ENCODE data around the gene AGMAT.
"Not testable (repeated sequence)": the region's sequence is repeated elsewhere in the genome, so short reads cannot be mapped to it uniquely, and the experiment has no call there.

AGMAT gene

DNA sequence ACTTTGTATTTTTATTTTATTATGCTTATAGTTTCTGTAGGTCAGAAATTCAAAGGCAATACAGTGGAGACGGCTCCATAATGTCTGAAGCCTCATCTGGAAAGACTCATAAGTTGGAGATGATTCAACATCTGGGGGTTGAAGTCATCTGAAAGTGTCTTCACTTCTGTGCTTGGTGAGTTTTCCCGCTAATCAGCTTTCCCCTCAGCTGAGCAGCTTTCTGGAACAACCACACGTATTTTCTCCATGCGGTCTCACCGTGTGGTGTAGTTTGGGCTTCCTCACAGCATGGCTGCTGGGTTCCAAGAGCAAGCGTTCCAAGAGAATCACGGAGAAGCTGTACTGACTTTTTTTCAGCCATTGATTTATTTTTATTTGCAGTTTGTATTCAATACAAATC lies 24.8 kb upstream of the AGMAT start:
- DNase-seq, result no peak

GRCh38 chr1:15605398-15606383 lies 20.8 kb upstream of the AGMAT start:
- no peak for DNase-seq

- peak; percentile 56 for DNase-seq
Measured at GRCh38 chr1:15604400-15604799, 19.5 kb upstream of the AGMAT start.

DNA sequence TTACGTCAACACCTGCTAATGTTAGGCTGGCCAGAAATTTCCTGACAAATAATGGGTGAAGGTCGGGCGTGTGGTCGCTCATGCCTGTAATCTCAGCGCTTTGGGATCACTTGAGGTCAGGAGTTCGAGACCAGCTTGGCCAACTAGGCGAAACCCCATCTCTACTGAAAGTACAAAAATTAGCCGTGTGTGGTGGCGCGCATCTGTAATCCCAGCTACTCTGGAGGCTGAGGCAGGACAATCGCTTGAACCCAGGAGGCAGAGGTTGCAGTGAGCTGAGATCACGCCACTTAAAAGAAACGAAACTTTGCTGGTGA lies 19.1 kb upstream of the AGMAT start:
- DNase-seq, result not testable (repeated sequence)

- peak; percentile 97 for DNase-seq
Measured at GRCh38 chr1:15603050-15603965, 18.5 kb upstream of the AGMAT start.

- DNase-seq, result no peak
Measured at GRCh38 chr1:15598436-15598835, 13.6 kb upstream of the AGMAT start.

GRCh38 chr1:15595809-15596617 lies 11.2 kb upstream of the AGMAT start:
- DNase-seq, result no peak

- no peak for DNase-seq
Measured at GRCh38 chr1:15592285-15592684, 7.4 kb upstream of the AGMAT start.

DNA sequence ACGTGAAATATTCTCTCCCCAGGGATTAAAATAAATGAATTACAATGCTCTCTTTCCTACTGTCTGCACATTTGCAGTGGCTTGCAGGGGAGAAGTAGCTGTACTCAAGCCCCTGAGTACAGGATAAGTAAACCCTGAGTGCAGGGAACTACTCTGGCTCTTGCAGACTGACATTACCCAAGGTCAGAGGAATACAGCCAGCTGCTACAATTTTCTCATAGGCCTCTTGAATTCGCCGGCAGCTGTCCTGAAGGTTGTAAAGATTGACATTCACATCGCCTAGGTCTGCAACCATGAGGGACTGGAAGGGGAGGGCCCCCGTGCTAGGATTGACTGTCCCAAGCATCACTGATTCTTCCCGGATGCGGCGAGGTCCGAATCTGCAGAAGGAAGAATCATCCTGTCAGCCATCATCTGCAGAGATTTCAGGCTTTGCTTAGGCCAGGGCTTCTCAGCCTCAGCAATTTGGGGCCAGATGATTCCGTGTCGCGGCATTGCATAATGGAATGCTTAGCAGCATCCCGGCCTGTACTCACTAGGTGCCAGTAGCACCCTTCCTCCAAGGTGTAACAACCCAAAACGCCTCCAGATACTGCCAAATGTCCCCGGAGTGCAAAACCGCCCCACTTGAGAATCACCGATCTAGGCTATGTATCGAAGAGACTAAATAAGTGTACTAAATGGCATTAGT lies 1.7 kb downstream of the AGMAT start:
- DNase-seq, result no peak

GRCh38 chr1:15579683-15580047 lies 5.2 kb downstream of the AGMAT start:
- no peak for DNase-seq

DNA sequence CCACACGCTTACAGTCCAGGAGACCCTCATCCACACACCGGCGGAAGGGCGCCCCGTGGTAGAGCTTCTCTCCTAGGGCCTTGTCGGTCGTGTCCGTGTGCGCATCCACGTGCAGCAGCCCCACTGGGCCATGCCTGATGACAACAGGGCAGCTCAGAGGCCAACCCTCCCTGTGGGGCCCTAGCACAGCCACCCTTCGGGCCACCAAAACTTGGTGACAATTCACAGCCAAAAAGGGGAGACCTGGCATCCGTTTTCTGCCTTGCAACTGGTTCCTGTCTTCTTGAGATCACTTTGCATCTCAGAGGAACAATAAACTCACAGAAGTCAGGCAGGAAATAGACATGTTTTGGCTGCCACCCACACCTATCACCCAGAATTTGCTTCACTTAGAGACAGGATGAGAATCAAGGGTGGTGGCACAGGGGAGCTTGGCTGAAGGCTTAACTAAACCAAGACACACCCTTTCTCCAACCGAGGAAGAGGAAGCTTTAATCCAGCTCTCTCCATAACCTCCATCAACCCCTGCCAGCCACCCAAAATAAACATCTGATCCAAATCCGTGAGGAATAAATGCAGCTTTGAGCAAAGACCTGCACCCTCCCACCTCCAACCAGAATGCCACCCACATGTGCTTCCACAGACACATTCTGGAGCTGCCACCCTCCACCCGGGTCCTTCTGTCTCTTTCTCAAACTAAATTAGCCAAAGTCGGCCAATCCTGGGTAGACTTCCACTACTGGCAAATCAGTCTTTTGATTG lies 5.7 kb downstream of the AGMAT start:
- DNase-seq, result peak; percentile 67

DNA sequence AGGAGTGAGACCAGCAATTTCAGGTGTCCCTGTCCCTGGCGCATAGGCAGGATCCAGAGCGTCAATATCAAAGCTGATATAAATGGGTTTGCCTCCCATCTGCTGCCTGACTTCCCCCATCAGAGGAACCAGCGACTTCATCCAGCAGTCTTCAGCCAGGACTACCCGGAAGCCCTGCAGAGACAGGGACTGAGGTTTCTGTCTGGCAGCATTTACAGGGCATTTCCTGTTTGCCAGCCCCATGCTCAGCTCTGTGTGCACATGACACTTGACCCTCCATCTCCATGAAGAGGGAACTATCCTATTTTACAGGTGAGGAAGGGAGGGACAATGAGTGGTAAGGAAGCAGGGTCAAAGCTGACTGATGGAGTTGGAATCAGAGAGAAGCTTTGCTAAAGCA lies 7.2 kb downstream of the AGMAT start:
- DNase-seq, result no peak

- DNase-seq, result no peak
Measured at GRCh38 chr1:15575549-15576150, 9.2 kb downstream of the AGMAT start.

- DNase-seq, result peak; percentile 5
Measured at GRCh38 chr1:15574741-15575140, 10.1 kb downstream of the AGMAT start.

- DNase-seq, result peak; percentile 16
Measured at GRCh38 chr1:15573477-15573876, 11.4 kb downstream of the AGMAT start.

DNA sequence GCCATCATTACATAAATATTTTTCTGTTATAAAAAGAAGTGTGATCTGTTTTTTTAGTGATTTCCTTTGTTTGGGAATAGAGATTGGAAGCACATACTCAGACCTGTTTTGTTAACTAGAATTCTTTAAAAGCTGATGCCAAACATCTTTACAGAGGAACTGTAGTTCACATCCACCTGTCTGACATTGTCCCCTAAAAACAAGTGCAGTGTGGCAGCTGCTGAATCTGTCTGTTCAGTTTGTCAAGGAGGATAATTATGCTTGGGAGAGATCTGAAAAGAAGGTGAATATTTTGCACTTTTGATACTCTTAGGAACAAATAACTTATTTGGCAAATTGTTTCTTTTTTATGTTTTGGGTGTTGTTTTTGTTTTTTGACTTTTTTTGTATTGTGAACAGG lies 13.6 kb downstream of the AGMAT start:
- no peak for DNase-seq

DNA sequence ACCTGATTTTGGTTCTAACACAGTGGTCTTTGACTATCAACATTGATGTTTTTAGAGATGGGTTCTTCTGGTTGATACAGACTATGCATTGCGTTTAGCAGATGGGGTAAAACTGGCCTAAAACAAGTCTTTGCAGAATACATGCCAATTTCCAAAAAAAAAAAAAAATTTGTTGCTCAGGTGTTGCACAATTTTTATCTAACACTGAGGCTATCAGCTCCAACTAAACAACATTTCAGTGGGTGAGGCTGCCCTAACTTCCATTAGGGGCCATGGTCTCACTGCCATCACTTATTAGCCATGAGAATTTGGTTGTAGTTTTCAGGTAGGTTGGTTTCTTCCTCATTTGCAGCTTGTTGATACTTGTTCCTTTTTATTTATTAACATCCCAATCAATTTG lies 14.0 kb downstream of the AGMAT start:
- DNase-seq, result no peak

GRCh38 chr1:15568387-15569073 lies 16.3 kb downstream of the AGMAT start:
- no peak for DNase-seq

DNA sequence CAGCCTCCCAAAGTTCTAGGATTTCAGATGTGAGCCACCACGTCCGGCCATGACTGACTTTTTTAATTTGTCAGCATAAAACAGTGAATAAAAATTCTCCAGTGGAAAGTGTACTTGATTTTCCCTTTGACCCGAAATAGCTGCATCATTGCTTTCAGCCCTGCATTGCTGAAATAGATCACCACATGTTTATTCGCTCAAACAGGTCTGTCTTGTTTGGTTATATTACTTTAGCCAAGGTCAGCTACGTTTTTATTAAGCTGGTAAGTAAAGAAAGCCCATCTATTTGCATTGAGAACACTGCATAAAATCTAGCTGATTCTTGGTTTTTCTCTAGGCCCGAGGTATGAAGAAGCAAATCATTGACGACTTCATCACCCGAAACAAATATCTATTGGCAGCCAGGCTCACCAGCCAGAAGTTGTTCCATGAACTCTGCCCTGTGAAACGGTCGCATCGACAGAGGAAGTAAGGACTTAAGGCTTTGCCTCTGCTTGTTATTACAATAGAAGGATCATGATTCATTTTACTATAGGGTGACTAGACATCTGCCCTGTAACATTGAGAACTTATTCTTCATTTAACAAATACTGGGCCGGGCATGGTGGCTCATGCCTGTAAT lies 25.6 kb downstream of the AGMAT start:
- no peak for DNase-seq

GRCh38 chr1:15558516-15558915 lies 26.3 kb downstream of the AGMAT start:
- no peak for DNase-seq
